ENCODE data around the gene ARTN.

The ARTN gene

DNA sequence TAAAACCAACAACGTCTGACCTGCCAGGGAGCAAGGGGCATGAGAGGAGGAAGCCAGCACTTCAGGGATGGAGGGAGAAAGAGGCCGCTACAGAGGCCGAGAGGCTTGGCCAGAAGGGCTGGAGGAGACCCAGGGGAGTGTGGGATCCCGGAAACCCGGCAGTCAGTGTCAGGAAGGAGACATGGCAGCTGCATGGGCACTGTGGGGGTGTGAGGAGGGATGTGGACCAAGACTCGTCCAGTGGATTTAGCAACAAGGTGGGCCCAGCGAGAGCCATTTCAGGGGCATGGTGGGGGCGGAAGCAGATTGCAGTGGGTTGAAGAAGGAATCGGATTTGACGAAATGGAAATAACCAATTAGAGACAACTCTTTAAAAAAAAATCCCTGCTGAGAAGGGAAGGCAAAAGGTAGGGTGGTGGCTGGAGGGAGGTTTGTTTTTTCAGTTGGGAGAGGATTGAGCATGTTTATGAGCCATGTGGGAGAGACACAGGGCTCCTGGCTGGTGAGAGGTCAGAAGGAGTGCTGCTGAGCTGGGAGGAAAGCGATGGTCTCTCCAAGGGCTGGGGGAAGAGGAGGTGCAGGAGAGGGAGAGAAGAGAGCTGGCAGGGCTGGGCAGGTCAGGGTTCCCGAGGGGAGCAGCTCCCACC lies 49.8 kb downstream of the ARTN start:
- Histone ChIP-seq H3K4me3 (ENCODE audit: insufficient read depth, low read depth, low read length, poor library complexity, severe bottlenecking) (no peak overlapping the region), H3K4me1 (ENCODE audit: control insufficient read depth, insufficient read depth, low read length, poor library complexity, severe bottlenecking) (peaks cover 13% of the 10 kb centered on the region), H3K36me3 (ENCODE audit: control insufficient read depth, insufficient read depth, low read length) (no peaks in the 10 kb centered on the region), H3K27me3 (replicated peaks; ENCODE audit: control insufficient read depth, insufficient read depth, low read length, poor library complexity, severe bottlenecking) (no peaks in the 10 kb centered on the region), H3K27ac (ENCODE audit: insufficient read depth, low read length, poor library complexity, severe bottlenecking) (no peak overlapping the region), H3K9me3 (ENCODE audit: control insufficient read depth, low read length) (no peaks in the 10 kb centered on the region)
- DNase-seq = no peak

DNA sequence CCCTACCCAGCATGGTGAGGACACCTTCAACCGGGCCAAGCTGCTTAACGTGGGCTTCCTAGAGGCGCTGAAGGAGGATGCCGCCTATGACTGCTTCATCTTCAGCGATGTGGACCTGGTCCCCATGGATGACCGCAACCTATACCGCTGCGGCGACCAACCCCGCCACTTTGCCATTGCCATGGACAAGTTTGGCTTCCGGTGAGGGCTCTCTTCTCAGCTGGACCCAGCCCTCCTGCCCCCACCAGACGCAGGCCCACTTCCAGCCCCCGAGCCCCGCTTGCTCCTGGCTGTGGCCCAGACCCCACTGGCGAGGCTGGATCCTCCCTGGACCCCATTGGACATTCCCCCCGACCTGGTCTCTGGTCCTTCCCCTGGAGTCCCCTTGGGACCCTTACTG lies 51.3 kb downstream of the ARTN start:
- Histone ChIP-seq H3K9me3 (ENCODE audit: control insufficient read depth, low read length) (no peaks in the 10 kb centered on the region), H3K4me1 (ENCODE audit: control insufficient read depth, insufficient read depth, low read length, poor library complexity, severe bottlenecking) (peaks cover 4% of the 10 kb centered on the region), H3K27me3 (replicated peaks; ENCODE audit: control insufficient read depth, insufficient read depth, low read length, poor library complexity, severe bottlenecking) (no peaks in the 10 kb centered on the region), H3K27ac (ENCODE audit: insufficient read depth, low read length, poor library complexity, severe bottlenecking) (no peak overlapping the region), H3K36me3 (ENCODE audit: control insufficient read depth, insufficient read depth, low read length) (no peaks in the 10 kb centered on the region), H3K4me3 (ENCODE audit: insufficient read depth, low read depth, low read length, poor library complexity, severe bottlenecking) (no peak overlapping the region)
- no peak for DNase-seq

DNA sequence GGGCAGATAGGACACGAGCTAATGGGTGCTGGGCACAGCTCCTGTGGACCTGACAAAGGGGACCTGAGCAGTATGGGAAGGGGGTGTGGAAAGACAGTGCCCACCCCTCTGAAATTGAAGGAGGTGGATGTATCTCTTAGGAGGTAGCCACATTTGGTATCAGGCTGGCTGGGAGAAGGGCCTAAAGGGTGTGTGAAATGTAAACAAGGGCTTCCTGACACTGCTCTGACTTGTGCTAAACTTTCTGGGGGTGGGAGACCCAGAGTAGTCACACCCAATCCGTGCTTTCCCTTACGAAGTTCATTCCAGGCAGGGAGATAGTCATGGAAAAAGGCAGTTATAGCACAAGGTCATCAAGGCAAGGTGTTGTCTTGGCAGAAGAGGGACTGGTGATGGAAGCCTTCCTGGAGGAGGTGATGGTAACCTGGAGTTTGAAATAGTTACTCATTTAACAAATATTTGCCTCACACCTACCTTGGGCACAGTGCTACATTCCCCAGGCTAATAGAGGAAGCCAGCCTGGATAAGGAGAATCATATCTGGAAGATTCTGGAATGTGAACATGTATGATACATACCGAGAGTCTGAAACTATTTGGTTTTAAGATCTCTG lies 52.5 kb downstream of the ARTN start:
- Histone ChIP-seq H3K27me3 (replicated peaks; ENCODE audit: control insufficient read depth, insufficient read depth, low read length, poor library complexity, severe bottlenecking) (no peaks in the 10 kb centered on the region), H3K36me3 (ENCODE audit: control insufficient read depth, insufficient read depth, low read length) (no peaks in the 10 kb centered on the region), H3K4me3 (ENCODE audit: insufficient read depth, low read depth, low read length, poor library complexity, severe bottlenecking) (no peak overlapping the region), H3K27ac (ENCODE audit: insufficient read depth, low read length, poor library complexity, severe bottlenecking) (no peak overlapping the region), H3K9me3 (ENCODE audit: control insufficient read depth, low read length) (no peaks in the 10 kb centered on the region), H3K4me1 (ENCODE audit: control insufficient read depth, insufficient read depth, low read length, poor library complexity, severe bottlenecking) (peaks cover 1% of the 10 kb centered on the region)
- DNase-seq = no peak

DNA sequence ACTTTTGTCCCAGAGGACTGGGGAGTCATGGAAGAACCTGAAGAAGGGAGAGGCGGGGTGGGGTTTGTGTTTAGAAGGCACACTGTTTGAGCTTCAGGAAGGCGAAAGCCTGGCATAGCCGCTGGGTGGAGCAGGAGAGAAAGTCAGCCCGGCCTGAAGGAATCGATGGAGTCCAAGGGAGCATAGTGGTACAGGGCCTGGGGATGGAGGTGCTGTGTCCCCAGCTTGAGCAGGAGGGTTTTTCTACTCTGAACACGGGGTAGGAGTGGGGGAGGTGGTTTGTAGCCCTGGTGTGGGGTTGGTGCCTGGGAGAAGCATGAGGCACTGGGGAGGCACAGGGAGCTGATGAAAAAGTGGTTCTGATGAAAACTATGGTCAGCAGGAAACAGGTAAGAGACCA lies 53.1 kb downstream of the ARTN start:
- no peak overlapping the region for H3K27ac ChIP-seq (ENCODE audit: insufficient read depth, low read length, poor library complexity, severe bottlenecking)
- no peaks in the 10 kb centered on the region for H3K9me3 ChIP-seq (ENCODE audit: control insufficient read depth, low read length)
- H3K4me3 ChIP-seq (ENCODE audit: insufficient read depth, low read depth, low read length, poor library complexity, severe bottlenecking) = no peak overlapping the region
- H3K4me1 ChIP-seq (ENCODE audit: control insufficient read depth, insufficient read depth, low read length, poor library complexity, severe bottlenecking) = peaks cover 3% of the 10 kb centered on the region
- DNase-seq = no peak
- H3K27me3 ChIP-seq (replicated peaks; ENCODE audit: control insufficient read depth, insufficient read depth, low read length, poor library complexity, severe bottlenecking) = no peaks in the 10 kb centered on the region
- no peaks in the 10 kb centered on the region for H3K36me3 ChIP-seq (ENCODE audit: control insufficient read depth, insufficient read depth, low read length)

All from effector memory CD4-positive, alpha-beta T cell (primary cell).